WTC11 (cell line): ENCODE measurements around the gene FCHSD1. TPM values are rescaled to one million over a fixed set of nuclear protein-coding genes. Genes with fewer than 3 reads are reported as not detected.
A peak's percentile ranks its signal among the peaks of the same experiment; 100 is the strongest.

Experiments used
- ATAC-seq: fragments of 200-7000 bp; cut with Tn5 transposase; 2 replicates; pipeline ENCODE4 v1.10.0; 2021; ENCODE audit warnings: mild to moderate bottlenecking, moderate library complexity
- CTCF ChIA-PET: fragments of 300-600 bp; sonication (Branson Sonifier 250); formaldehyde crosslinking; loops from one replicate; lab custom pipeline; 2021; ENCODE audit warnings: antibody characterized with exemption; lab: Charles Lee
- POLR2A ChIA-PET: fragments of 350-600 bp; sonication (Branson Sonifier 250); formaldehyde crosslinking; loops from one replicate; lab custom pipeline; 2021; ENCODE audit warnings: antibody characterized with exemption; lab: Charles Lee
- DNase-seq: peaks from one replicate; pipeline ENCODE4 v3.0.0; 2021; ENCODE audit warnings: low spot score
- H3K27ac Mint-ChIP-seq: 2 replicates; pipeline ENCODE4 v1.8.0; 2021; ENCODE audit warnings: mixed read lengths
- H3K27me3 Mint-ChIP-seq: 2 replicates; pipeline ENCODE4 v1.8.0; 2021; ENCODE audit warnings: low read depth, mild to moderate bottlenecking, moderate library complexity, mixed read lengths
- H3K36me3 Mint-ChIP-seq: 2 replicates; pipeline ENCODE4 v1.8.0; 2021; ENCODE audit warnings: mixed read lengths
- H3K4me1 Mint-ChIP-seq: 2 replicates; pipeline ENCODE4 v1.8.0; 2022; ENCODE audit warnings: mixed read lengths
- H3K4me3 Mint-ChIP-seq: 2 replicates; pipeline ENCODE4 v1.8.0; 2021; ENCODE audit warnings: mild to moderate bottlenecking, moderate library complexity, mixed read lengths
- H3K9me3 Mint-ChIP-seq: 2 replicates; pipeline ENCODE4 v1.8.0; 2021; ENCODE audit warnings: mixed read lengths
- ATF2 ChIP-seq: sonication (generic); formaldehyde crosslinking; IDR thresholded peaks from 2 replicates; pipeline ENCODE4 v1.8.1; 2022; ENCODE audit warnings: low read depth, missing genetic modification reagents, borderline replicate concordance
- FOXP1 ChIP-seq: sonication (generic); formaldehyde crosslinking; IDR thresholded peaks from 2 replicates; pipeline ENCODE4 v1.8.0; 2022; ENCODE audit warnings: missing genetic modification reagents, mild to moderate bottlenecking, moderate library complexity, borderline replicate concordance
- HMGXB4 ChIP-seq: sonication (generic); formaldehyde crosslinking; IDR thresholded peaks from 2 replicates; pipeline ENCODE4 v1.8.1; 2023; ENCODE audit warnings: mild to moderate bottlenecking, moderate library complexity, missing genetic modification reagents
- IRF1 ChIP-seq: sonication (generic); formaldehyde crosslinking; IDR thresholded peaks from 2 replicates; pipeline ENCODE4 v1.8.0; 2023; ENCODE audit warnings: missing genetic modification reagents
- NFATC4 ChIP-seq: fragments of 250-450 bp; sonication (Bioruptor Pico); IDR thresholded peaks from 2 replicates; pipeline ENCODE4 v1.9.0; 2021; ENCODE audit warnings: mild to moderate bottlenecking
- NR1H2 ChIP-seq: sonication (generic); formaldehyde crosslinking; IDR thresholded peaks from 2 replicates; pipeline ENCODE4 v1.9.0; 2021; ENCODE audit warnings: mild to moderate bottlenecking, moderate library complexity, missing genetic modification reagents
- OVOL2 ChIP-seq: fragments of 250-450 bp; sonication (Bioruptor Pico); IDR thresholded peaks from 2 replicates; pipeline ENCODE4 v1.9.0; 2021; ENCODE audit warnings: mild to moderate bottlenecking, borderline replicate concordance
- SP1 ChIP-seq: sonication (generic); formaldehyde crosslinking; conservative IDR thresholded peaks from 2 replicates; pipeline ENCODE4 v1.8.1; 2022; ENCODE audit warnings: missing genetic modification reagents
- TEAD1 ChIP-seq: sonication (generic); formaldehyde crosslinking; IDR thresholded peaks from 2 replicates; pipeline ENCODE4 v1.8.0; 2022; ENCODE audit warnings: mild to moderate bottlenecking, missing genetic modification reagents
- ZNF121 ChIP-seq: sonication (generic); formaldehyde crosslinking; IDR thresholded peaks from 2 replicates; pipeline ENCODE4 v1.8.0; 2023; ENCODE audit warnings: missing genetic modification reagents
- total RNA-seq: library from RNA; stranded (reverse); gene quantifications from 3 replicates; pipeline ENCODE4 v1.2.3, GENCODE V29; 2021
- TF ChIP-seq, protein P1 (sequence below): sonication (generic); formaldehyde crosslinking; IDR thresholded peaks from 2 replicates; pipeline ENCODE4 v1.8.0; 2023; ENCODE audit warnings: mild to moderate bottlenecking, missing genetic modification reagents
- TF ChIP-seq, protein P2 (sequence below): sonication (generic); formaldehyde crosslinking; IDR thresholded peaks from 2 replicates; pipeline ENCODE4 v1.8.1; 2022; ENCODE audit warnings: mild to moderate bottlenecking, missing genetic modification reagents, moderate library complexity, borderline replicate concordance

Gene FCHSD1
- total RNA-seq, 1 experiment from 2014 or later = 50.3 TPM

DNA sequence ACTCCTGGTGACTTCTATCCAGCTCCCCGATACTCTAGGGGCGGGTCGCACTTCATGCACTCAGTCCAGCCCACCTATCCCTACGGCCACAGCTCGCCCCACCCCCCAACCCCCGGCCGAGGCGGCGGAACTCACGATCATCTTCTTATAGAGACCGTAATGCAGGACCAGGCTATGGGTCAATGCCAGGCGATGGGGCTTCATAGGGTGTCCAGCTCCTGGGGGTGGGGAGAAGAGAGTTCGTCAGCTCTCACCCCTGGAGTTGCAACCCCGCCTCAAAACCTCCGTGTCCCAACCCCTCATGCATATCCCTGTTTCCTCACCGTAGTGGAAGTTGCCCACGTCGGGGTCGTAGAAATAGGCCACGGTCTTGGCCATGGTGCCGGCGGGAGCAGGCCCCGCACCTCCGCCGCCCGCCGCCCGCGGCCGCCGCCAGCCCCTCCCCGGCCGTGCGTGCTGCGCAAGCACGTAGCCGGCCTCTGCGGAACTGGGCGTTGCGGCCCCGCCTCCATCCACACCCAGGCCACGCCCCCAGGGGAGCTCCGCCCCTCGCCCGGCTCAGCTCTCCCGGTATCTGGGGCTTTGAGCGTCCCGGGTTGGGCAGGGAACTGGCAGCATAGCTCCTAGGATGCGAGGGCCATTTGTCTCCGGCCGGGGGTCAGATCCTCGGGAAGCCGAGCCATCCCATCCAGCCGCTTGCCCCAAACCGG lies 14.7 kb downstream of the FCHSD1 start, which contains the start of the genes HDAC3 and RELL2 (continued):
- TF ChIP-seq SP1 (CRISPR knock-in tag) = peak; percentile 98
- no peak for TF ChIP-seq ZNF121
- TF ChIP-seq OVOL2 (CRISPR knock-in tag) = no peak
- TF ChIP-seq HMGXB4 (CRISPR knock-in tag) = 0 out of 2 replicates have a peak, but pooled peaks have one; percentile 33
- peak; percentile 76; the same call in 1 of the 2 replicates for TF ChIP-seq IRF1 (CRISPR knock-in tag)
- peak; percentile 30; the same call in 1 of the 2 replicates for TF ChIP-seq TEAD1 (CRISPR knock-in tag)

DNA sequence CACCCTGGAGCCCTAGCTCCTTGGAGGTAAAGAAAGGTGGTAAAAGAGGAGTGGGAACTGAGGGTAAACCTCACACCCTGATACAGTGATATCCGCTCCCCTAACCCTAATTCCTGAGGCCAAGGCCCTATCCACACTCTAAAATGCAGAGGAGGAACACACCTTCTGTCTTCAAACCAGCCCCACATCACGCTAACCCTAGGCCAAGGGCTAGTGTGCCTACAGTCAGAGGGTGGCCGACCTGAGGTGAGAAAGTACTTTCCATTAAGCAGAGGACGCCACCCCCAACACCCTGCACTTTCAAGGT lies 15.2 kb downstream of the FCHSD1 start:
- Mint-ChIP-seq H3K4me3 (peak overlapping the region; percentile 90), H3K36me3 (peaks cover 7% of the 10 kb centered on the region), H3K27ac (peak overlapping the region; percentile 90), H3K27me3 (no peaks in the 10 kb centered on the region), H3K4me1 (peaks cover 22% of the 10 kb centered on the region), H3K9me3 (no peaks in the 10 kb centered on the region)
- ChIA-PET CTCF (interaction anchor here (1.1 to 3.9 kb wide), 14 partner anchors 13 to 333 kb away, joined by 3 to 106 read pairs (median 14); partner anchors contain the start of genes DIAPH1, FCHSD1, PCDH1 and PCDHGA10), POLR2A (interaction anchor here (0.7 to 3.3 kb wide), 7 partner anchors 15 to 286 kb away, joined by 3 to 36 read pairs (median 5); partner anchors contain the start of genes ARAP3, DIAPH1, FCHSD1 and PCDHGB1)
- TF ChIP-seq ATF2 (CRISPR knock-in tag) (no peak), ZNF121 (no peak), NFATC4 (no peak)
- DNase-seq = no peak
- no peak for ATAC-seq

DNA sequence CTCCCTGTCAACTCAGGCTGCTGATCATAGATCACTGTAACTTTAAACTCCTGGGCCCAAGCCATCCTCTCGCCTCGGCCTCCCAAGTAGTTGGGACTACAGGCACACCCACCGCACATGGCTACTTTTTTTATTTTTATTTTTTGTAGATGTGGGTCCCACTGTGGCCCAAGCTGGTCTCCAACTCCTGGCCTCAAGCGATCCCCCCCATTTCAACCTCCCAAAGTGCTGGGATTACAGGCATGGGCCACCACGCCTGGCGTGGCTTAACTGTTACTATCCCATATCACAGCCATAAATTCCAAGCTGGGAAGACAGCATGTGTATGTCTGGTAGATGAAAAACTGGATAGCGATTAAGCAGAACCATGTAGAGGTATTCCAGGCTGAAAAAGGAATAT lies 15.6 kb downstream of the FCHSD1 start:
- no peak for ATAC-seq
- POLR2A ChIA-PET = interaction anchor here (0.7 to 3.3 kb wide), 4 partner anchors 17 to 286 kb away, joined by 3 to 36 read pairs (median 4); partner anchors contain the start of genes ARAP3, DIAPH1 and PCDHGB1
- TF ChIP-seq, protein P1, sequence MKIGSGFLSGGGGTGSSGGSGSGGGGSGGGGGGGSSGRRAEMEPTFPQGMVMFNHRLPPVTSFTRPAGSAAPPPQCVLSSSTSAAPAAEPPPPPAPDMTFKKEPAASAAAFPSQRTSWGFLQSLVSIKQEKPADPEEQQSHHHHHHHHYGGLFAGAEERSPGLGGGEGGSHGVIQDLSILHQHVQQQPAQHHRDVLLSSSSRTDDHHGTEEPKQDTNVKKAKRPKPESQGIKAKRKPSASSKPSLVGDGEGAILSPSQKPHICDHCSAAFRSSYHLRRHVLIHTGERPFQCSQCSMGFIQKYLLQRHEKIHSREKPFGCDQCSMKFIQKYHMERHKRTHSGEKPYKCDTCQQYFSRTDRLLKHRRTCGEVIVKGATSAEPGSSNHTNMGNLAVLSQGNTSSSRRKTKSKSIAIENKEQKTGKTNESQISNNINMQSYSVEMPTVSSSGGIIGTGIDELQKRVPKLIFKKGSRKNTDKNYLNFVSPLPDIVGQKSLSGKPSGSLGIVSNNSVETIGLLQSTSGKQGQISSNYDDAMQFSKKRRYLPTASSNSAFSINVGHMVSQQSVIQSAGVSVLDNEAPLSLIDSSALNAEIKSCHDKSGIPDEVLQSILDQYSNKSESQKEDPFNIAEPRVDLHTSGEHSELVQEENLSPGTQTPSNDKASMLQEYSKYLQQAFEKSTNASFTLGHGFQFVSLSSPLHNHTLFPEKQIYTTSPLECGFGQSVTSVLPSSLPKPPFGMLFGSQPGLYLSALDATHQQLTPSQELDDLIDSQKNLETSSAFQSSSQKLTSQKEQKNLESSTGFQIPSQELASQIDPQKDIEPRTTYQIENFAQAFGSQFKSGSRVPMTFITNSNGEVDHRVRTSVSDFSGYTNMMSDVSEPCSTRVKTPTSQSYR (CRISPR knock-in tag) = no peak
- TF ChIP-seq ZNF121 = no peak
- no peak for TF ChIP-seq FOXP1 (CRISPR knock-in tag)
- TF ChIP-seq NR1H2 = no peak
- TF ChIP-seq, protein P2, sequence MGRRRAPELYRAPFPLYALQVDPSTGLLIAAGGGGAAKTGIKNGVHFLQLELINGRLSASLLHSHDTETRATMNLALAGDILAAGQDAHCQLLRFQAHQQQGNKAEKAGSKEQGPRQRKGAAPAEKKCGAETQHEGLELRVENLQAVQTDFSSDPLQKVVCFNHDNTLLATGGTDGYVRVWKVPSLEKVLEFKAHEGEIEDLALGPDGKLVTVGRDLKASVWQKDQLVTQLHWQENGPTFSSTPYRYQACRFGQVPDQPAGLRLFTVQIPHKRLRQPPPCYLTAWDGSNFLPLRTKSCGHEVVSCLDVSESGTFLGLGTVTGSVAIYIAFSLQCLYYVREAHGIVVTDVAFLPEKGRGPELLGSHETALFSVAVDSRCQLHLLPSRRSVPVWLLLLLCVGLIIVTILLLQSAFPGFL (CRISPR knock-in tag) = no peak
- TF ChIP-seq, all 79 proteins: peak for 0
- H3K4me3 Mint-ChIP-seq = peak overlapping the region; percentile 90
- H3K36me3 Mint-ChIP-seq = peaks cover 4% of the 10 kb centered on the region; the same call in 1 of the 2 replicates
- DNase-seq = no peak
- no peaks in the 10 kb centered on the region for H3K9me3 Mint-ChIP-seq
- CTCF ChIA-PET = interaction anchor here (1.1 to 3.9 kb wide), 9 partner anchors 16 to 333 kb away, joined by 7 to 106 read pairs (median 17); partner anchors contain the start of genes DIAPH1, FCHSD1, PCDHGA10 and RNF14
- H3K27me3 Mint-ChIP-seq = no peaks in the 10 kb centered on the region
- peak overlapping the region; percentile 90 for H3K27ac Mint-ChIP-seq
- H3K4me1 Mint-ChIP-seq = peaks cover 22% of the 10 kb centered on the region
